Mesothelial cell of epicardium (in vitro differentiated cells): Measurements from ENCODE around the gene GDI1. TPM values are rescaled to one million over a fixed set of nuclear protein-coding genes. Genes with fewer than 3 reads are reported as not detected.

Source experiments
- DNase-seq, 2 experiments: peaks; one replicate each; pipeline ENCODE4 v3.0.0; 2021; ENCODE audit warnings: low spot score in 2 of 2; ENCODE audit not compliant: unreplicated experiment in 2 of 2
- H3K27ac Mint-ChIP-seq: 2 replicates; pipeline ENCODE4 v1.8.0; 2021; ENCODE audit warnings: mixed read lengths
- H3K27me3 Mint-ChIP-seq: 2 replicates; pipeline ENCODE4 v1.8.0; 2021; ENCODE audit warnings: low read depth, mixed read lengths
- H3K36me3 Mint-ChIP-seq: 2 replicates; pipeline ENCODE4 v1.8.0; 2021; ENCODE audit warnings: mixed read lengths
- H3K4me1 Mint-ChIP-seq: 2 replicates; pipeline ENCODE4 v1.8.0; 2021; ENCODE audit warnings: mixed read lengths
- H3K4me3 Mint-ChIP-seq: 2 replicates; pipeline ENCODE4 v1.8.0; 2021; ENCODE audit warnings: mild to moderate bottlenecking, moderate library complexity, mixed read lengths
- H3K9me3 Mint-ChIP-seq: 2 replicates; pipeline ENCODE4 v1.8.0; 2021; ENCODE audit warnings: mixed read lengths
- CTCF ChIP-seq: fragments of 200-600 bp; sonication (generic); IDR thresholded peaks from one replicate; pipeline ENCODE4 v1.5.0; 2021; ENCODE audit warnings: antibody characterized with exemption; ENCODE audit not compliant: unreplicated experiment
- total RNA-seq: library from RNA; stranded (reverse); gene quantifications from 3 replicates; pipeline ENCODE4 v1.2.1, GENCODE V29; 2021

The GDI1 gene
- total RNA-seq, 1 donor from 2014 or later: 150 TPM

GRCh38 chrX:154448484-154448883 is 11.5 kb downstream of the GDI1 start:
- no peak for TF ChIP-seq CTCF
- Mint-ChIP-seq H3K4me1 (peaks cover 1% of the 10 kb centered on the region), H3K27me3 (no peaks in the 10 kb centered on the region), H3K36me3 (peaks cover 16% of the 10 kb centered on the region), H3K9me3 (peaks cover 8% of the 10 kb centered on the region), H3K27ac (no peak overlapping the region), H3K4me3 (no peak overlapping the region)
- no peak for DNase-seq

GRCh38 chrX:154449618-154450017 is 12.7 kb downstream of the GDI1 start:
- Mint-ChIP-seq H3K36me3 (peaks cover 16% of the 10 kb centered on the region), H3K27ac (no peak overlapping the region), H3K4me1 (no peaks in the 10 kb centered on the region), H3K4me3 (no peak overlapping the region), H3K27me3 (no peaks in the 10 kb centered on the region), H3K9me3 (peaks cover 8% of the 10 kb centered on the region)
- no peak for DNase-seq
- no peak for TF ChIP-seq CTCF

GRCh38 chrX:154450312-154450711 is 13.4 kb downstream of the GDI1 start:
- no peak for TF ChIP-seq CTCF
- peaks cover 8% of the 10 kb centered on the region for H3K9me3 Mint-ChIP-seq
- no peaks in the 10 kb centered on the region for H3K4me1 Mint-ChIP-seq
- H3K36me3 Mint-ChIP-seq: peaks cover 16% of the 10 kb centered on the region
- DNase-seq: no peak
- no peaks in the 10 kb centered on the region for H3K27me3 Mint-ChIP-seq
- no peak overlapping the region for H3K4me3 Mint-ChIP-seq
- H3K27ac Mint-ChIP-seq: no peak overlapping the region

- DNase-seq: no peak
- no peak overlapping the region for H3K27ac Mint-ChIP-seq
- no peaks in the 10 kb centered on the region for H3K4me1 Mint-ChIP-seq
- H3K4me3 Mint-ChIP-seq: no peak overlapping the region
- H3K9me3 Mint-ChIP-seq: peaks cover 12% of the 10 kb centered on the region
- peaks cover 12% of the 10 kb centered on the region for H3K36me3 Mint-ChIP-seq
- no peak for TF ChIP-seq CTCF
- no peaks in the 10 kb centered on the region for H3K27me3 Mint-ChIP-seq
Measured at GRCh38 chrX:154452823-154453222, 15.9 kb downstream of the GDI1 start.

GRCh38 chrX:154457491-154458115 is 20.6 kb downstream of the GDI1 start:
- TF ChIP-seq CTCF: no peak
- Mint-ChIP-seq H3K9me3 (peaks cover 12% of the 10 kb centered on the region), H3K27ac (peak overlapping the region; percentile 86), H3K4me1 (peaks cover 9% of the 10 kb centered on the region), H3K27me3 (no peaks in the 10 kb centered on the region), H3K4me3 (peak overlapping the region; percentile 85), H3K36me3 (peaks cover 12% of the 10 kb centered on the region)
- DNase-seq: no peak
